MCF 10A (cell line): ENCODE results near the gene CCNYL1. TPM values are rescaled to one million over a fixed set of nuclear protein-coding genes. Genes with fewer than 3 reads are reported as not detected.

Experiments
- BruUV-seq: library from RNA; stranded (reverse); fragments of 400-500 nt; replicated peaks from 2 replicates; lab custom pipeline; 2021; lab: Mats Ljungman, UMichigan
- CTCF ChIA-PET: fragments of 300-600 bp; sonication (Branson Sonifier 250); formaldehyde crosslinking; extraction: SDS; loops from one replicate; lab custom pipeline; 2021; ENCODE audit warnings: antibody characterized with exemption, inconsistent platforms; lab: Yijun Ruan, JAX
- POLR2A ChIA-PET: fragments of 300-600, 350-650 bp; sonication (Branson Sonifier 250); formaldehyde crosslinking; extraction: SDS; loops from one replicate; lab custom pipeline; 2020; ENCODE audit warnings: antibody characterized with exemption, inconsistent platforms; lab: Yijun Ruan, JAX
- DNase-seq: peaks from one replicate; pipeline ENCODE4 v3.0.0-alpha.2; 2018; ENCODE audit not compliant: unreplicated experiment
- H3K27ac Mint-ChIP-seq: one replicate; pipeline ENCODE4 v1.8.0; 2022; ENCODE audit warnings: mild to moderate bottlenecking, low read depth, mixed read lengths; ENCODE audit not compliant: unreplicated experiment
- H3K27me3 Mint-ChIP-seq: one replicate; pipeline ENCODE4 v1.8.0; 2022; ENCODE audit warnings: mixed read lengths; ENCODE audit not compliant: insufficient read depth, unreplicated experiment
- H3K36me3 Mint-ChIP-seq: one replicate; pipeline ENCODE4 v1.8.0; 2022; ENCODE audit warnings: mild to moderate bottlenecking, moderate library complexity, mixed read lengths; ENCODE audit not compliant: insufficient read depth, unreplicated experiment
- H3K4me1 Mint-ChIP-seq: one replicate; pipeline ENCODE4 v1.8.0; 2022; ENCODE audit warnings: mixed read lengths; ENCODE audit not compliant: insufficient read depth, unreplicated experiment
- H3K4me3 Mint-ChIP-seq: one replicate; pipeline ENCODE4 v1.8.0; 2022; ENCODE audit warnings: mild to moderate bottlenecking, moderate library complexity, mixed read lengths; ENCODE audit not compliant: unreplicated experiment
- H3K9me3 Mint-ChIP-seq: one replicate; pipeline ENCODE4 v1.8.0; 2022; ENCODE audit warnings: mixed read lengths; ENCODE audit not compliant: unreplicated experiment
- intact Hi-C: fragments of 100-400 bp; cut with micrococcal nuclease; formaldehyde crosslinking; loops from 2 replicates; pipeline ENCODE4 v1.14.1; 2022
- total RNA-seq: library from RNA; stranded (reverse); gene quantifications from 2 replicates; pipeline ENCODE4 v1.2.3, GENCODE V29; 2022
- TF ChIP-seq, protein P1 (sequence below): fragments of 200-600 bp; IDR thresholded peaks from one replicate; pipeline ENCODE4 v1.8.0; 2022; ENCODE audit warnings: antibody characterized with exemption, mild to moderate bottlenecking; ENCODE audit not compliant: unreplicated experiment

CCNYL1 gene
- total RNA-seq, 1 experiment from 2014 or later: 19.7 TPM

DNA sequence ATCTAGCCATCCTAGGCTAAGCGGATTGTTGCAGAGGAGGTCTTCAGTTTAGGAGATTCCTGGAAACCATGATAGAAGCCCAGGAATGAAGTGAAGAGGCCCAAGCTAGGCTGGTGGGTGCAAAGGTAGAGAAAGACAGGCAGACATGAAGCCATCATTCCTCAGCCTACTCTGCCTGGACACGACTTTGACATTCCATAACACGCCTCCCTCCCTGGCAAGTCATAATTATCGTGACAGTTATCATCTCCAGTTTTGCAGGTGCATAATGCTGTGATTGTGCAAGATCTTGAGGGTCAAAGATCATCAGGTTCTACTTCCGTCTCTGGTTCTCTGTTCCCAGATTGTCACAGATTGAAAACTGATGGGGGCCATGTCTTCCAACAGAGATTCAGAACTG, 73.5 kb downstream of the CCNYL1 start:
- no peaks in the 10 kb centered on the region for H3K27me3 Mint-ChIP-seq
- DNase-seq: no peak
- ChIA-PET CTCF (interaction anchor here (1.1 kb wide), 1 partner anchor 287 kb away, joined by 4 read pairs; no protein-coding TSS in a partner anchor), POLR2A (interaction anchor here (0.6 kb wide), 1 partner anchor 60 kb away, joined by 3 read pairs; no protein-coding TSS in a partner anchor)
- peaks cover 3% of the 10 kb centered on the region for H3K4me1 Mint-ChIP-seq
- H3K27ac Mint-ChIP-seq: no peak overlapping the region
- TF ChIP-seq, protein P1, sequence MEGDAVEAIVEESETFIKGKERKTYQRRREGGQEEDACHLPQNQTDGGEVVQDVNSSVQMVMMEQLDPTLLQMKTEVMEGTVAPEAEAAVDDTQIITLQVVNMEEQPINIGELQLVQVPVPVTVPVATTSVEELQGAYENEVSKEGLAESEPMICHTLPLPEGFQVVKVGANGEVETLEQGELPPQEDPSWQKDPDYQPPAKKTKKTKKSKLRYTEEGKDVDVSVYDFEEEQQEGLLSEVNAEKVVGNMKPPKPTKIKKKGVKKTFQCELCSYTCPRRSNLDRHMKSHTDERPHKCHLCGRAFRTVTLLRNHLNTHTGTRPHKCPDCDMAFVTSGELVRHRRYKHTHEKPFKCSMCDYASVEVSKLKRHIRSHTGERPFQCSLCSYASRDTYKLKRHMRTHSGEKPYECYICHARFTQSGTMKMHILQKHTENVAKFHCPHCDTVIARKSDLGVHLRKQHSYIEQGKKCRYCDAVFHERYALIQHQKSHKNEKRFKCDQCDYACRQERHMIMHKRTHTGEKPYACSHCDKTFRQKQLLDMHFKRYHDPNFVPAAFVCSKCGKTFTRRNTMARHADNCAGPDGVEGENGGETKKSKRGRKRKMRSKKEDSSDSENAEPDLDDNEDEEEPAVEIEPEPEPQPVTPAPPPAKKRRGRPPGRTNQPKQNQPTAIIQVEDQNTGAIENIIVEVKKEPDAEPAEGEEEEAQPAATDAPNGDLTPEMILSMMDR: no peak
- no peak overlapping the region for H3K4me3 Mint-ChIP-seq
- no TSS peak for BruUV-seq
- H3K36me3 Mint-ChIP-seq: no peaks in the 10 kb centered on the region
- H3K9me3 Mint-ChIP-seq: no peaks in the 10 kb centered on the region
- intact Hi-C loops: no loop called here

DNA sequence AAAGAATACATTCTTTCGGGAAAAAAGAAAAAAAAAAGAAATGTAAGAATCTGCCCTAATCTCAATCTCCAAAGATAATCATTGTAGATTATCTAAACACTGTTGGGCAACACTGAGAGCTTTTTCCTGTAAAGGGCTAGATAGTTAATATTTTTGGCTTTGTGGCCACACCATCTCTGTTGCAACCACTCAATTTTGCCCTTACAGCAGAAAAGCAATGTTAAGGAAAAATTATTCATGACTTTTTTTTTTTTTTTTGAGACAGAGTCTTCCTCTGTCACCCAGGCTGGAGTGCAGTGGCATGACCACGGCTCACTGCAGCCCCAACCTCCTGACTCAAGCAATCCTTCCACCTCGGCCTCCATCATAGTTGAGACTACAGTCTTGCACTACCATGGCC, 75.6 kb downstream of the CCNYL1 start:
- ChIA-PET CTCF (interaction anchor here (0.6 kb wide), 1 partner anchor 191 kb away, joined by 3 read pairs; no protein-coding TSS in a partner anchor), POLR2A (interaction anchor here (0.7 kb wide), 1 partner anchor 117 kb away, joined by 4 read pairs; no protein-coding TSS in a partner anchor)
- H3K4me3 Mint-ChIP-seq: no peak overlapping the region
- DNase-seq: no peak
- no peaks in the 10 kb centered on the region for H3K27me3 Mint-ChIP-seq
- TF ChIP-seq, protein P1: no peak
- H3K27ac Mint-ChIP-seq: no peak overlapping the region
- BruUV-seq: no TSS peak
- no peaks in the 10 kb centered on the region for H3K9me3 Mint-ChIP-seq
- no peaks in the 10 kb centered on the region for H3K4me1 Mint-ChIP-seq
- intact Hi-C loops: no loop called here
- H3K36me3 Mint-ChIP-seq: no peaks in the 10 kb centered on the region

DNA sequence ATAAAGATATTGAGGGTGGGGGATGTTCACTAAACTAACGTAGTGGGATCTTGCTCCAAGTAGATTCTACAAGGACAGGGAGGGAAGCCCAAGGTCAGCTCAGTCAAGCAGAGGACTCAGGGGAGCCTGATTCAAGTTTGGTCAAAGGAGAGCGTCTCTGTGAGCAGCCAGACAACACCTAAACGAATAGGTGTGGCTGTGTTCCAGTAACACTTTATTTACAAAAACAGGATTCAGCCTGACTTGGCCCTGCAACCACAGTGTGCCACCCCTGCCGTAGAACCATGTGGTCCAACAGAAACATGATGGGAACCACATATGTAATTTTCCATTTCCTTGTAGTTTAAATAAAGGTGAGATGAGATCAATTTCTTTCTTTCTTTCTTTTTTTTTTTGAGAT, 76.4 kb downstream of the CCNYL1 start:
- H3K9me3 Mint-ChIP-seq: no peaks in the 10 kb centered on the region

DNA sequence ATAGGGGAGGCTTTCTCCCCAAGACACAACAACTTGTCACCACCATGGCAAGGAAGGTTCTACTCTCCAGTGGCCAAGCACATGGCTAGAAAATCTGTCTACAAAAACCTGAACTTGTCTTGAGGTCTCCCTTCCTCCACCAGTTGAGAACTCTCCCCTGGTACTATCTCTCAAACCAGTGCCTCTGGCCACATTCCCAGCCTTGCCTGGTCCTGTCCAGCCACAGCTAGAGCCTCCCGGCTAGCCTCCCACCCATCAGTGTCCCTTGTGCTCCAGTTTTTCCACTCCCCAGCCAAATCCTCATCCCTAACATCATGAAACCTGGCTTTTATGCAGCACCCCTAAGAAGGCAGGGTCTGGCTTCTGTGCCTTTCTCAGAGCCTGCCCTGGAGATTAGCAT, 79.5 kb downstream of the CCNYL1 start:
- Mint-ChIP-seq H3K36me3 (no peaks in the 10 kb centered on the region), H3K27ac (no peak overlapping the region), H3K27me3 (no peaks in the 10 kb centered on the region), H3K4me1 (peaks cover 4% of the 10 kb centered on the region), H3K9me3 (no peaks in the 10 kb centered on the region), H3K4me3 (no peak overlapping the region)
- intact Hi-C loops: no loop called here
- BruUV-seq: no TSS peak
- TF ChIP-seq, protein P1: no peak
- no peak for DNase-seq
- ChIA-PET CTCF (interaction anchor here (0.6 to 1.9 kb wide), 3 partner anchors 16 to 250 kb away, joined by 3 to 5 read pairs (median 5); no protein-coding TSS in a partner anchor), POLR2A (interaction anchor here (1.6 to 2.4 kb wide), 2 partner anchors 15 to 20 kb away, joined by 5 to 9 read pairs; partner anchors contain the start of gene FZD5)

More for the DNA sequence above, 76.4 kb downstream of the CCNYL1 start:
- no peaks in the 10 kb centered on the region for H3K27me3 Mint-ChIP-seq
- TF ChIP-seq, protein P1: no peak
- no peaks in the 10 kb centered on the region for H3K36me3 Mint-ChIP-seq
- DNase-seq: no peak
- BruUV-seq: no TSS peak
- intact Hi-C loops: no loop called here
- ChIA-PET CTCF (interaction anchor here (1.0 kb wide), 1 partner anchor 61 kb away, joined by 3 read pairs; no protein-coding TSS in a partner anchor), POLR2A (no interaction called here)
- H3K27ac Mint-ChIP-seq: no peak overlapping the region
- H3K4me3 Mint-ChIP-seq: no peak overlapping the region
- H3K4me1 Mint-ChIP-seq: peaks cover 4% of the 10 kb centered on the region
